GM19324 (cell line): ENCODE measurements around the gene ZNF181.
"Not testable (repeated sequence)": the region's sequence is repeated elsewhere in the genome, so short reads cannot be mapped to it uniquely, and the experiment has no call there.

ENCODE experiments used
- ATAC-seq: cut with Tn5 transposase; IDR thresholded peaks from one replicate; pipeline ENCODE4 v1.9.1; 2021; ENCODE audit warnings: mild to moderate bottlenecking, moderate library complexity; ENCODE audit not compliant: unreplicated experiment, low FRiP score

Gene ZNF181

GRCh38 chr19:34733746-34734536 lies at the start of gene ZNF181:
Gene ZNF181, plus strand, starts transcription at chr19:34734243. Its CDS starts 795 bp downstream, at chr19:34735038.
- peak; percentile 89 for ATAC-seq

DNA sequence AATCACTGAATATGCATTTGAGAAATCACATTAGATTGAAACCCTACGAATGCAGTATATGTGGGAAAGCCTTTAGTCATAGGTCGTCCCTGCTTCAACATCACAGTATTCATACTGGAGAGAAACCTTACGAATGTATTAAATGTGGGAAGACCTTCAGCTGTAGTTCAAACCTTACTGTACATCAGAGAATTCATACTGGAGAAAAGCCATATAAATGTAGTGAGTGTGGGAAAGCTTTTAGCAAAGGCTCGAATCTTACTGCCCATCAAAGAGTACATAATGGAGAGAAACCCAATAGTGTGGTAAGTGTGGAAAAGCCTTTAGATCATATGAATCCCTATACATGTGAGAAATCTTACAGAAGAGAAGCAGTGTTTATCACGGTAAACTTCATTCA lies 48.8 kb upstream of the ZNF181 start:
- not testable (repeated sequence) for ATAC-seq

- no peak for ATAC-seq
Measured at GRCh38 chr19:34686455-34686854, 47.6 kb upstream of the ZNF181 start.

- ATAC-seq = no peak
Measured at GRCh38 chr19:34687348-34687747, 46.7 kb upstream of the ZNF181 start.

DNA sequence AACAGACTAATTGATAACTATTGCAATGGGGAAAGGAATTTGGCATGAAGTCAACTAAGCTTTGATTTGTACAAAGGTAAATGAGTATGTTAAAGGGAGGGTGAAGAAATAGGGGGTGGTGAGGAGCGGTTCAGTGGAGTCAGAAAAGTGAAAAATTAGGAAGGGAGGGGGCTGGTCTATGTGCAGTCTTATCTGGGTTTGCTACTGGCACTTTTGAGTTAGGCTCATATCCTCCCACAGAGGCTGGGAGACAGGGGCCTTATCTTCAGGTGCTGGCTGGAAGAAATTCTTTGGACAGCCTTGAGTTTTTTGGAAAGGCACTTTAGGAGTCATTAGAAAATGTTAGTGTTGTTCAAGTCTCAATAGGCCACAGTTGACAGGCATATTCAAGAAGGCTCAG lies 45.5 kb upstream of the ZNF181 start:
- no peak for ATAC-seq

DNA sequence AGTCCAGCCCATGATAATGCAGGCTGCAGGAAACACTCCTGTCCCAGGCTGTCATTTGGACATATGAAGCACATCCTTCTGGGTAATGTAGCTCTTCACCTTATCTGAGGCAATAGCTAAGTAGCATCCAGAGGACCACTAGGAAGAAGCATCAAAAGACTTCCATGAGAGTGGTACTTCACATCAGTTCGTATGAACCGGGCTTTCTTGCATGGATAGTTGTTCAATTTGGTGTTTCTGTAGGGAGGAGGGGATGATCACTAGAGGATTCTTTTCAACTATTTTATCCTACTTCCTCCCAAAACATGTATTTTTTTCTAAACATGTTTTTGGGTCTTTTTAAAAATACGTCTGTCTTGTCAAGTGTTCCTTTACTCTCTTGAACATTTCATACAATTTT lies 43.7 kb upstream of the ZNF181 start:
- ATAC-seq = no peak

DNA sequence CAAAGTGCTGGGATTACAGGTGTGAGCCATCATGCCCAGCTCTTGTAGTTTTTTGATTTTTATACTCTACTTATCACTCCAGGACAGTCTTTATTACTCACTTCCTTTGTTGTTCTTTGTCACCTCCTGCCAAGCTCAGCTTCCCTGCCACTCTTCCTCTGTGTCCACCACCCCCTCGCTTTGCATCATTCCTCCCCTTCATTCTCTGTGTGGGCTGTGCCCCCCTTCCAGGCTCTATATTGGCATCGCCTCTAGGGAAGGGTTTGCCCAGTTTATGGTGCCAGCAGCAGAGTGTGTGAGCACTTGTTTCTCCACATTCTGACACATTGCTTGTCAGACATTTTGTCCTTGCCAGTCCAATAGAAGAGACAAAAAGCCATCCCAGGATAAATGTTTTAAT lies 41.5 kb upstream of the ZNF181 start:
- ATAC-seq = no peak

DNA sequence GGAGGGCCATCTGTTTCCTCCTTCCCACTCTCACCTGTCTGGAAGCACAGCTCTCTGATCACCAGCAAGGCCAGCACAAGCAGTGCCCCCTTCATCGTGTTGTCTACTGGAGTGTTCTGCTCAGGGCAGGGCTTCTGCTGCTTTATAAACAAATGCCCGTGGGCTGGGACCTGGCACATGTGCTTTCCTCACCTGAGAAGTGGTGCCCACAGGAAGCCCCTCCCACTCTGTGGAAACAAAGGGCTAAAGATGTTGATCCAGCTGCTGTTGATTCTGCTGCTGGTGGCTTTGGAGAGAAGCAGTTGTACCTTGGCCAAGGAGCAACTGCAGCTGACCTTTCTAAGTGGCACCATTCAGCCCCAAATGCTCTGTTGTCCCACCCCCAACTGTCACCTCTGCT lies 26.4 kb upstream of the ZNF181 start:
- ATAC-seq = no peak

DNA sequence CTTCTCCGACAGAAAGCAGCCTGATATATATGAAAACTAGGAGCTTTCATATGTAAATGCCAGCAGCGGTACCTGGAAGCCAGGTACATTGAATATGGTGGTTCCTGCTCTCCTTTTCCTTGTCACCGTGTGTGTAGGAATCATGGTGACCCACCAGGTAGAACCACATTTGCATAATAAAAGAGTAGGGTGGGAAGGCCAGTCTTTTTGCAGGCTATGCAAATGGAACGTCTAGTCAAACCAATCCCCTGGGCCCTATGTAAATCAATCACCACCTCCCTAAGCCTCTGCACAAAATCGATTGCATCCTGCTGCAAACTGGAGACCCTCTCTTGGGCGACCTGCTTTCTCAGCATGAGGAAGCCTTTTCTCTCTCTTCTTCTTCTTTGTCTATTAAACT lies 22.2 kb upstream of the ZNF181 start:
- ATAC-seq = no peak

DNA sequence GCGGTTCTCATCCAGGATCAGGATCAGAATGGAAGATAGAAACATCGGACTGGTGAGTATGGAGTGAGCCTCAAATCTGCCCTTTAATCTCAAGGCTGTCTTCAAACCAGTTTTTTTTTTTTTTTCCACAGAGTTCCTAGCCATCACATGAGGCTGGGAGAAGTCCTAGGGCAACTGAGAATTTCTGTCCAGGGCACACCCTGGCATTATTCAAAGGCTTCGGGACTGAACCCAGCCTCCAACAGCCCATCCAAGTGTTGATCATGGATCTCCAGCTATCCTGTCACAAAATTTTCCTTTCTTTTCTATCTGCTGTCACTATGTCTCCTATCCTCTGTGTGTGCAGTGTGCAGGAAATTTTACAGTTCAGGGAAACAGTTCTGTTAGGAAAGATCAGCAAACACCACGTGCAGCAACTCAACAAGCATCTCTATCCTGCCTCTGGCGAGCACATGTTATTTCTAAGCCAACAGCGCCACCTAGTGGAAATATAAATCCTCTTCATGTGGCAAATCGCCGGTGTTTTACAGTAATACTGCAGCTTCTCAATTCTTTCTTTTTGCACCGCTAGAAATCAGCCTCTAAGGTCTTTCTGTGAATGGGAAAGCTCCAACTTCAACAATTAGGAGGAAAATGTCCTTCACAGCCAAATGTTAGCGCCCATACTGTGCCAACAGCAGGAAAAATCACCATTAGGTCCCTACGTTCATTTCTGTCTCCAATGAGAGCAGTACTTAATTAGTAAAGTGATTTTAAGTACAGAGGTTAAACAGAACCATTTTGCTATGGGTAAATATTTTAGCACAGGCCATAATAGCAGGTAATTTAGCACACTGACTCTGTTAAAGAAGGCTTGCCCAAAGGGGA lies 21.4 kb upstream of the ZNF181 start:
- no peak for ATAC-seq

DNA sequence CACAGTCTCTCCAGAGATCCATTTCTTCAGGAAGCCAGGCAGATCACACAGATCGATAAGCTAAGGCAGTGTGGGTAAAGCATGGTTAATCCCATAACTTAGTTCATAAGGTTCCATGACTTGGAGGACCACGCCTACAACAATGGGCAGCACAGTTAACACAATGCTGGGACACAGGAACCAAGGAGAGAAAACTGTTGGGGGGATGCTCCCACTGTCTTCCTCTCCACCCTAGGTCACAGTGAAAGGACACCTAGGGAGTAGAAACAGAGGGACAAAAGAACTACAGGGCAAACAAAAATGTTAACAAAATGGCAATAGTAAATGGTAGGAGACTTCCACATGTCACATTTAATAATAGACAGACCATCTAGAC lies 20.8 kb upstream of the ZNF181 start:
- ATAC-seq = no peak

GRCh38 chr19:34715357-34715756 lies 18.7 kb upstream of the ZNF181 start:
- no peak for ATAC-seq

DNA sequence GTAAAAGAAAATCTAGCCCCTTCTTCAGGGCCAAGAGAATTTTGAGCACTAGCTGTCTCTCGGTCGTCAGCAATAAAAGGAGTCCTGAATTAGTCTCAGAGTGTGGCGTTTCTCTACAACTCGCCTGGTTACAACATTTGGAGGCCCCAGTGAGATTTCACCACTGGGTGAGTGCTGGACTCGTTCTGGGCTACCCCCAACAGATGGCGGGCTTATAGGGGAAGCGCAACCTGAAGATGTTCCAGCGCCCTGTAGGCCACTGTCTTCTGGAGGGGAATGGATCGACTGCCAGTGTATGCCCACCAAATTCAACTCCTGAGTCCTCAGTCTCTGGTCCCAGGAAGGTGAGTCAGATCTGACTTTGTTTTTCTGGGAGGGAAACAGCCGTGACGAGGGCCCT lies 11.7 kb upstream of the ZNF181 start:
- ATAC-seq = no peak

- no peak for ATAC-seq
Measured at GRCh38 chr19:34725400-34725799, 8.6 kb upstream of the ZNF181 start.

DNA sequence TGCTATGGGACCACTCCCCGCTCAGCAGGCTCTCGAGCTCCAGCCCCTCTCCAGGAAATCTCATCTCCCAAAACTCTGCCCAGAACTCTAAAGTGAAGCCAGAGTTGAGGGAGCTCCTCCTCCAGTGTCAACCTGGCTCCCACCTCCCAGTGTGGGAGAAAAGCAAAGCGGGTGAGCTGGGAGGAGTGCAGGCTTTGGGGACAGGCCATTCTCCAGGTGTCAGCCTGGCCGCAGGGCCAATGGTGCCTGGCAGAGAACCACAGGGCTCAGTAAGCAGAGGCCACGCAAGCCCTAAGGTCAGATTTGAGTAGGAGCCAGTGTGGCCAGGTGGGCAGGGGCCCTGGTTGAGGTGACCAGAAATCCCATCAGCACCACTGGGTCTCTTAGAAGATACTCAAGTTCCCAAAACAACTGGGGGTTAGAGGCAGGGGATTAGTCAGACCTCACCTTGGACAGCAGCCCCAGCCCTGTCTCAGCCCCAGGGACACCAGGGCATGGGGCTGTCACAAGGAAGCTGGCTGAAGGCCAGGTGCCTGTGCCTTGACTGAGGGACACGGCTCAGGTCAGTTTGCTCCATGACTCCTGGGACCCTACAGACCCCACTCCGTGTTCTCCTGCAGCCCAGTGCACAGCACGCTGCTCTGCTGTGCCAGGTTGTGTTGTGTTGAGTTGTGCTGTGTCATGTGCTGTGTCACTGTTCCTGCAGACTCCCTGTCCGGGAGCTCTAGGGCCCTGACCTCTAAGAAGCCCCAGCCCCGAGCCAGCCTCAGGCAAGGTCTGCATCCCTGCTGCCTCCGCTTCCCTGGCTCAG lies 2.8 kb upstream of the ZNF181 start:
- ATAC-seq = no peak

GRCh38 chr19:34731964-34732363 lies 2.1 kb upstream of the ZNF181 start:
- no peak for ATAC-seq

GRCh38 chr19:34732612-34733211 lies 1.3 kb upstream of the ZNF181 start:
- no peak for ATAC-seq

DNA sequence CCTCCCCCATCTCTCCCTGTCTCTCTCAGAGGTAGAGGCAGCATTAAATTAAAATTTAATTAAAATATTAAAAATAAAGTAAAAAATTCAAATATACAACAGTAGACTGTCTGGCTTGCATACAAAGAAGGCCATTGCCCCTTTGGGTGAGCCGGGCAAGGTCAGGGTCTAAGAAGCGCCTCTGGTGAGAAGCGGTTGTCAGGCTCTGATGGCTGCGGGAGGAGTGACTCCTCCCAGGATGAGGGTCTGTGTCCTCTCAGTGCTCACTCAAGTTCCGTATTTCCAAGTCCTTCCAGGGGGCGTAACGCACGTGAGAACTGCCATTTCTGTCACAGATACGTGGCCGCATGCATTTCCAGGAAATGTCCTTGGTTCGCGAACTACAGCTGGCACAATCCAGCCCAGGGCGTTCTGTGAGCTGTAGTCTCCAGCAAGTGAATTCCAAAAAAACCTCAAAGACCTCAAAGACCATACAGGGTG lies 737 bp upstream of the ZNF181 start:
- no peak for ATAC-seq

GRCh38 chr19:34734537-34735103 lies 577 bp downstream of the ZNF181 start:
- ATAC-seq = no peak
